H1 (cell line): ENCODE measurements around the gene MGME1. TPM values are rescaled to one million over a fixed set of nuclear protein-coding genes. Genes with fewer than 3 reads are reported as not detected.

ENCODE experiments used
- CTCF ChIA-PET: fragments of 300-600 bp; sonication (Branson Sonifier 250); formaldehyde crosslinking; loops from one replicate; lab custom pipeline; 2021; ENCODE audit not compliant: partially characterized antibody; lab: Charles Lee
- POLR2A ChIA-PET: fragments of 300-600 bp; sonication (Branson Sonifier 250); formaldehyde crosslinking; loops from one replicate; lab custom pipeline; 2021; ENCODE audit warnings: inconsistent platforms; ENCODE audit not compliant: partially characterized antibody; lab: Charles Lee
- DNase-seq, 2 experiments: peaks; one replicate each; pipeline versions ENCODE4 v3.0.0 to v3.0.0-alpha.2; 2010 to 2022; ENCODE audit warnings: low spot score in 2 of 2, low read depth in 1 of 2, mixed read lengths in 1 of 2
- FAIRE-seq: peaks from 2 replicates; lab custom pipeline; 2011; peaks lifted over from hg19 to GRCh38; lab: Jason Lieb, UNC
- H2AFZ ChIP-seq: 2 replicates; pipeline ENCODE4 v1.8.1; 2012; ENCODE audit warnings: low read length, inconsistent platforms
- H2AK5ac ChIP-seq: 2 replicates; pipeline ENCODE4 v1.6.1; 2013; ENCODE audit warnings: low read depth, low read length
- H2BK120ac ChIP-seq: replicated peaks from 2 replicates; pipeline ENCODE3; 2013; ENCODE audit warnings: low read depth, low read length, inconsistent platforms
- H2BK12ac ChIP-seq: 2 replicates; pipeline ENCODE4 v1.6.1; 2013; ENCODE audit warnings: low read depth, low read length
- H2BK15ac ChIP-seq: 2 replicates; pipeline ENCODE4 v1.6.1; 2013; ENCODE audit warnings: low read length
- H2BK20ac ChIP-seq: 2 replicates; pipeline ENCODE4 v1.6.1; 2013; ENCODE audit warnings: low read length
- H2BK5ac ChIP-seq: 2 replicates; pipeline ENCODE4 v1.6.1; 2013; ENCODE audit warnings: low read depth, low read length
- H3K14ac ChIP-seq: 2 replicates; pipeline ENCODE4 v1.6.1; 2013; ENCODE audit warnings: inconsistent platforms; ENCODE audit not compliant: insufficient read length
- H3K18ac ChIP-seq: 2 replicates; pipeline ENCODE4 v1.6.1; 2013; ENCODE audit warnings: low read length; ENCODE audit errors: extremely low read depth
- H3K23ac ChIP-seq: 2 replicates; pipeline ENCODE4 v1.6.1; 2013; ENCODE audit warnings: inconsistent platforms; ENCODE audit not compliant: insufficient read length
- H3K23me2 ChIP-seq: 2 replicates; pipeline ENCODE4 v1.6.1; 2013; ENCODE audit warnings: low read depth, low read length
- H3K27ac ChIP-seq: 2 replicates; pipeline ENCODE4 v1.6.1; 2011; ENCODE audit warnings: low read depth, low read length, inconsistent platforms
- H3K27me3 ChIP-seq, 4 experiments: replicated peaks in 1 of 4; 1 replicate in 1 of 4; 2 replicates in 3 of 4; pipeline versions ENCODE4 v1.6.1 to v1.8.1; 2011 to 2013; ENCODE audit warnings: low read length in 3 of 4, mild to moderate bottlenecking in 3 of 4, inconsistent platforms in 2 of 4, mixed read lengths in 2 of 4, moderate library complexity in 1 of 4; ENCODE audit not compliant: control insufficient read depth in 3 of 4, insufficient read depth in 3 of 4; ENCODE audit errors: extremely low read depth in 1 of 4
- H3K36me3 ChIP-seq, 4 experiments: 2 replicates each; pipeline versions ENCODE4 v1.6.1 to v1.8.1; 2011 to 2013; ENCODE audit warnings: mild to moderate bottlenecking in 4 of 4, low read length in 3 of 4, moderate library complexity in 2 of 4, control low read depth in 1 of 4, inconsistent platforms in 1 of 4; ENCODE audit not compliant: insufficient read depth in 4 of 4, control insufficient read depth in 2 of 4
- H3K4ac ChIP-seq: replicated peaks from 2 replicates; pipeline ENCODE3; 2013; ENCODE audit warnings: low read length, low read depth, mixed read lengths, inconsistent platforms; ENCODE audit not compliant: insufficient read length
- H3K4me1 ChIP-seq, 4 experiments: replicated peaks in 1 of 4; 1 replicate in 1 of 4; 2 replicates in 3 of 4; pipeline versions ENCODE4 v1.6.1 to v1.8.1; 2011 to 2013; ENCODE audit warnings: low read length in 3 of 4, inconsistent platforms in 2 of 4, mixed read lengths in 1 of 4; ENCODE audit not compliant: insufficient read depth in 4 of 4, control insufficient read depth in 3 of 4
- H3K4me2 ChIP-seq, 2 experiments: 2 replicates each; pipeline versions ENCODE4 v1.6.1 to v1.8.1; 2011 to 2013; ENCODE audit warnings: low read depth in 2 of 2, low read length in 2 of 2, control low read depth in 1 of 2, inconsistent platforms in 1 of 2, mild to moderate bottlenecking in 1 of 2; ENCODE audit not compliant: insufficient read depth in 1 of 2
- H3K4me3 ChIP-seq, 4 experiments: fragments of 200-600, 300-600 bp in 1 of 4; sonication (generic), shearing (Covaris generic), sonication (Bioruptor Twin) in 1 of 4; 2 replicates each; pipeline versions ENCODE4 v1.5.1 to v1.8.1; 2011 to 2016; ENCODE audit warnings: low read length in 4 of 4, low read depth in 3 of 4, control low read depth in 2 of 4, inconsistent platforms in 2 of 4, mild to moderate bottlenecking in 2 of 4, mixed read lengths in 1 of 4, moderate library complexity in 1 of 4; ENCODE audit not compliant: insufficient read depth in 2 of 4; ENCODE audit errors: extremely low read depth in 1 of 4
- H3K56ac ChIP-seq: replicated peaks from 2 replicates; pipeline ENCODE3; 2013; ENCODE audit warnings: low read depth, mild to moderate bottlenecking, mixed read lengths, low read length, inconsistent platforms; ENCODE audit not compliant: insufficient read length
- H3K79me1 ChIP-seq: 2 replicates; pipeline ENCODE4 v1.6.1; 2013; ENCODE audit warnings: low read depth, low read length, control low read depth
- H3K79me2 ChIP-seq, 2 experiments: 2 replicates each; pipeline versions ENCODE4 v1.6.1 to v1.8.1; 2012 to 2013; ENCODE audit warnings: low read length in 2 of 2, mild to moderate bottlenecking in 2 of 2, inconsistent platforms in 1 of 2; ENCODE audit not compliant: insufficient read depth in 2 of 2, control insufficient read depth in 1 of 2
- H3K9ac ChIP-seq, 4 experiments: replicated peaks in 1 of 4; 1 replicate in 1 of 4; 2 replicates in 3 of 4; pipeline versions ENCODE4 v1.6.1 to v1.8.1; 2011 to 2013; ENCODE audit warnings: low read depth in 3 of 4, low read length in 3 of 4, control low read depth in 2 of 4, mild to moderate bottlenecking in 2 of 4, moderate library complexity in 2 of 4, inconsistent platforms in 1 of 4; ENCODE audit errors: extremely low read depth in 1 of 4
- H3K9me3 ChIP-seq, 2 experiments: 2 replicates each; pipeline versions ENCODE4 v1.6.1 to v1.8.1; 2012 to 2013; ENCODE audit warnings: mild to moderate bottlenecking in 2 of 2, moderate library complexity in 2 of 2, control low read depth in 1 of 2, inconsistent platforms in 1 of 2, low read depth in 1 of 2, low read length in 1 of 2, mixed read lengths in 1 of 2; ENCODE audit not compliant: insufficient read depth in 2 of 2
- H4K20me1 ChIP-seq, 2 experiments: replicated peaks in 1 of 2; 2 replicates each; pipeline versions ENCODE3 to v1.8.1; 2011 to 2013; ENCODE audit warnings: inconsistent platforms in 2 of 2, low read length in 2 of 2, mild to moderate bottlenecking in 1 of 2; ENCODE audit not compliant: insufficient read depth in 2 of 2, control insufficient read depth in 1 of 2
- H4K5ac ChIP-seq: 2 replicates; pipeline ENCODE4 v1.6.1; 2013; ENCODE audit warnings: low read length, low read depth, mixed read lengths, inconsistent platforms; ENCODE audit not compliant: insufficient read length
- H4K8ac ChIP-seq: 2 replicates; pipeline ENCODE4 v1.8.0; 2013; ENCODE audit warnings: mild to moderate bottlenecking, moderate library complexity, low read length, inconsistent platforms; ENCODE audit not compliant: insufficient read depth; ENCODE audit errors: extremely low read depth
- H4K91ac ChIP-seq: replicated peaks from 2 replicates; pipeline ENCODE3; 2013; ENCODE audit warnings: low read length, mixed read lengths, inconsistent platforms; ENCODE audit not compliant: insufficient read length
- CHD1 ChIP-seq: IDR thresholded peaks from 2 replicates; pipeline ENCODE4 v1.6.1; 2012; ENCODE audit warnings: low read depth, low read length, improper control_type of control experiment
- KDM4A ChIP-seq: IDR thresholded peaks from one replicate; pipeline ENCODE4 v1.7.1; 2012; ENCODE audit warnings: low read depth, mild to moderate bottlenecking, moderate library complexity, low read length, inconsistent platforms; ENCODE audit not compliant: severe bottlenecking
- POLR2A ChIP-seq, 2 experiments: IDR thresholded peaks; 1 replicate in 1 of 2; 2 replicates in 1 of 2; pipeline ENCODE4 v1.6.1; 2011; ENCODE audit warnings: low read depth in 2 of 2, low read length in 2 of 2, mild to moderate bottlenecking in 2 of 2; ENCODE audit errors: control extremely low read depth in 1 of 2
- WGBS, 2 experiments: shearing (Covaris generic) in 1 of 2; methylation state at CpG; one replicate each; pipeline versions ENCODE4 v1.1.6 to v1.1.7; 2013 to 2015; ENCODE audit warnings: low lambda C conversion rate in 2 of 2, mixed read lengths in 2 of 2, inconsistent platforms in 1 of 2, low coverage in 1 of 2, missing lambda C conversion rate in 1 of 2; ENCODE audit not compliant: insufficient replicate concordance in 2 of 2, insufficient coverage in 1 of 2, insufficient read length in 1 of 2; ENCODE audit errors: extremely low coverage in 1 of 2, missing lambda C conversion rate in 1 of 2; 5-methylcytosine and 5-hydroxymethylcytosine counted together
- polyA plus RNA-seq, 7 experiments: library from polyadenylated mRNA; depleted of rRNA in 3 of 7; stranded (reverse) in 5 of 7; unstranded in 2 of 7; fragments of >200 nt in 5 of 7; fragments of 200-250 nt in 2 of 7; gene quantifications; 1 replicate in 5 of 7; 2 replicates in 1 of 7; 4 replicates in 1 of 7; pipeline versions ENCODE4 v1.2.1 to v1.2.3, GENCODE V29; 2011 to 2013; ENCODE audit warnings: missing spikeins in 2 of 7, mixed read lengths in 2 of 7
- total RNA-seq: library from RNA; stranded (reverse); fragmentation: NEBNext Ultra II Directional; extraction: Animal tissue kit (Norgen Biotek cat#: 25700); gene quantifications from 2 replicates; pipeline ENCODE4 v1.2.1, GENCODE V29; 2021

Gene MGME1
- total and polyA plus RNA-seq, 2 of the 8 experiments (the other 6 are each of a cell fraction or from before 2014, with no cell fraction given) = 27.7 to 59.0 TPM

- no peak overlapping the region for H2BK12ac ChIP-seq
- H2BK120ac ChIP-seq = no peak overlapping the region
- no peak overlapping the region for H3K4ac ChIP-seq
- no peak overlapping the region for H2BK20ac ChIP-seq
- H3K56ac ChIP-seq = no peak overlapping the region
- no peak overlapping the region for H3K4me3 ChIP-seq
- no peak overlapping the region for H3K18ac ChIP-seq
- no peak overlapping the region for H2AFZ ChIP-seq
- no peak overlapping the region for H2AK5ac ChIP-seq
- no peak overlapping the region for H4K5ac ChIP-seq
- no peak for TF ChIP-seq CHD1
- TF ChIP-seq KDM4A = no peak
- TF ChIP-seq POLR2A (IDR thresholded peaks at IDR 0.05; ENCODE audit: control extremely low read depth in 1 of 2, low read depth in 2 of 2, low read length in 2 of 2) = no peak
- no peak overlapping the region for H3K27ac ChIP-seq
- ChIA-PET CTCF (interaction anchor here (1.0 to 4.5 kb wide), 5 partner anchors 9 to 368 kb away, joined by 3 to 25 read pairs (median 3); no protein-coding TSS in a partner anchor), POLR2A (interaction anchor here (0.9 to 7.3 kb wide), 7 partner anchors 8 to 295 kb away, joined by 3 to 65 read pairs (median 5); partner anchors contain the start of genes MGME1 and SNX5)
- no peak overlapping the region for H2BK5ac ChIP-seq
- H3K23ac ChIP-seq = no peak overlapping the region
- no peak overlapping the region for H3K9ac ChIP-seq
- FAIRE-seq = no peak
- H3K23me2 ChIP-seq = no peaks in the 10 kb centered on the region
- H4K8ac ChIP-seq = no peak overlapping the region
- no peaks in the 10 kb centered on the region for H3K4me1 ChIP-seq
- no peak overlapping the region for H2BK15ac ChIP-seq
- no peaks in the 10 kb centered on the region for H3K27me3 ChIP-seq
- H4K91ac ChIP-seq = no peak overlapping the region
- peaks cover 4 to 28% of the 10 kb centered on the region in 2 experiments for H4K20me1 ChIP-seq
- peaks cover 60 to 99% (median 95%) of the 10 kb centered on the region in 4 experiments for H3K36me3 ChIP-seq
- no peaks in the 10 kb centered on the region for H3K9me3 ChIP-seq
- WGBS, 2 experiments = 94% methylated on average over 5 of the region's 5 CpGs; no CpG with 5 or more reads in 1 of the 2 experiments
- no peak overlapping the region for H3K14ac ChIP-seq
- peaks cover under 1 to 63% of the 10 kb centered on the region in 2 experiments; a peak in 3 of 4 replicates for H3K79me2 ChIP-seq
- H3K4me2 ChIP-seq = no peak overlapping the region
- peaks cover under 1% of the 10 kb centered on the region for H3K79me1 ChIP-seq
- no peak for DNase-seq
Observed at GRCh38 chr20:17947474-17947815, 21.4 kb upstream of the MGME1 start.
